ENCODE results near the gene GRIN2A.

Gene GRIN2A

DNA sequence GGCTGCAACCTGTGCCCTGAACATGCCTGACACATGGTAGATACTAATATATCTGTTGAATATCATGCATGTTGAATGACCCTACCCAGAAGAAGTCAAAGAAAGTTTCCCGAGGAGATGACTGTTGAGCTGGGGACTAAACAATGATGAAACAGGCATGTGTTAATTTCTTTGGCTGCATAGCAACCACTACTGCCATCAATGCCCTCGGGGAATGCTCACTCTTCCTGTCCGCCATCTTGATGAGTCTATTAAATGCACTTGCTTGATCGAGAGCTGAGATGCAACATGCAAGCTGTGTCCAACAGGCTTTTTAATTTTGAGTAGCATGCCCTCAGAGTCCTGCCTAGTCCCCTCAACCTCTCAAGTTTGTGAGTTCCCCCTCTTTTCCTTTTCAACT is 31.3 kb downstream of the GRIN2A start:
- no peak overlapping the region for H3K4me2 ChIP-seq (ENCODE audit: low read depth, low read length)

DNA sequence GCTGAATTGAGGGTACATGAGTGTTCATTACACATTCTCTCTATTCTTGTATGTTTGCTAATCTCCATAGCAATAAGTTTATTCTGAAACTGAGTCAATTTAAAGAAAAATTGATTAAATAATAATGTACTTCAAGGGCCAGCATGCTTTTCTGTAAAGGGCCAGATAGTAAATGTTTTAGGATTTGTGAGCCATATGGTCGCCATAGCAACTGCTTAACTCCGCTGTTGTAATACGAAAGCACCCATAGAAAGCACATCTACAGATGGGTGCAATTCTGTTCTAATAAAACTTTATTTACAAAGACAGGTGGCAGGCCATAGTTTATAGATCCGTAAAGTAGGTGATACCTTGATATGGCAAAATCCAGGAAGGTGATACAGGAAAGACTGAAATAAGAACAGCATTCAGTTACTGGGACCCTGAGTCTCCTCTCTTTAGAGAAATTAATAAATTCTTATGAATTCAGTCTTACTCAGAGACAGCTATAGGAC is 36.6 kb downstream of the GRIN2A start:
- H3K27me3 ChIP-seq (replicated peaks; ENCODE audit: insufficient read depth, low read length), result no peaks in the 10 kb centered on the region
- no peaks in the 10 kb centered on the region for H3K36me3 ChIP-seq (replicated peaks; ENCODE audit: insufficient read depth, low read length)
- no peaks in the 10 kb centered on the region for H4K20me1 ChIP-seq (ENCODE audit: insufficient read depth, low read length)
- H3K9me2 ChIP-seq (replicated peaks; ENCODE audit: insufficient read depth, low read length), result no peaks in the 10 kb centered on the region
- no peak overlapping the region for H3K9ac ChIP-seq (ENCODE audit: low read length)
- DNase-seq, result no peak
- H3K4me2 ChIP-seq (ENCODE audit: low read depth, low read length), result no peak overlapping the region
- H3K9me3 ChIP-seq (replicated peaks; ENCODE audit: insufficient read depth, low read length), result no peaks in the 10 kb centered on the region
- no peak overlapping the region for H3K4me3 ChIP-seq (ENCODE audit: low read length)
- no peak overlapping the region for H3K27ac ChIP-seq (ENCODE audit: low read length)
- no peak overlapping the region for H2AFZ ChIP-seq (ENCODE audit: low read length)
- TF ChIP-seq, protein P1, sequence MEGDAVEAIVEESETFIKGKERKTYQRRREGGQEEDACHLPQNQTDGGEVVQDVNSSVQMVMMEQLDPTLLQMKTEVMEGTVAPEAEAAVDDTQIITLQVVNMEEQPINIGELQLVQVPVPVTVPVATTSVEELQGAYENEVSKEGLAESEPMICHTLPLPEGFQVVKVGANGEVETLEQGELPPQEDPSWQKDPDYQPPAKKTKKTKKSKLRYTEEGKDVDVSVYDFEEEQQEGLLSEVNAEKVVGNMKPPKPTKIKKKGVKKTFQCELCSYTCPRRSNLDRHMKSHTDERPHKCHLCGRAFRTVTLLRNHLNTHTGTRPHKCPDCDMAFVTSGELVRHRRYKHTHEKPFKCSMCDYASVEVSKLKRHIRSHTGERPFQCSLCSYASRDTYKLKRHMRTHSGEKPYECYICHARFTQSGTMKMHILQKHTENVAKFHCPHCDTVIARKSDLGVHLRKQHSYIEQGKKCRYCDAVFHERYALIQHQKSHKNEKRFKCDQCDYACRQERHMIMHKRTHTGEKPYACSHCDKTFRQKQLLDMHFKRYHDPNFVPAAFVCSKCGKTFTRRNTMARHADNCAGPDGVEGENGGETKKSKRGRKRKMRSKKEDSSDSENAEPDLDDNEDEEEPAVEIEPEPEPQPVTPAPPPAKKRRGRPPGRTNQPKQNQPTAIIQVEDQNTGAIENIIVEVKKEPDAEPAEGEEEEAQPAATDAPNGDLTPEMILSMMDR (IDR thresholded peaks at IDR 0.05; ENCODE audit: low read length), result no peak
- TF ChIP-seq EZH2phosphoT487 (IDR thresholded peaks at IDR 0.05; ENCODE audit: low read length) (no peak), EZH2 (optimal IDR thresholded peaks at IDR 0.05; ENCODE audit: low read depth, low read length) (no peak)
- H3K4me1 ChIP-seq (ENCODE audit: low read length), result no peaks in the 10 kb centered on the region
- no peaks in the 10 kb centered on the region for H3F3A ChIP-seq (ENCODE audit: insufficient read depth, low read length)
- no peaks in the 10 kb centered on the region for H3K79me2 ChIP-seq (ENCODE audit: low read length)

More for the DNA sequence above, 31.3 kb downstream of the GRIN2A start:
- Histone ChIP-seq H3K36me3 (replicated peaks; ENCODE audit: insufficient read depth, low read length) (no peaks in the 10 kb centered on the region), H2AFZ (ENCODE audit: low read length) (no peak overlapping the region), H3K9ac (ENCODE audit: low read length) (no peak overlapping the region), H3F3A (ENCODE audit: insufficient read depth, low read length) (no peaks in the 10 kb centered on the region), H3K4me1 (ENCODE audit: low read length) (no peaks in the 10 kb centered on the region), H3K27ac (ENCODE audit: low read length) (no peak overlapping the region), H3K4me3 (ENCODE audit: low read length) (no peak overlapping the region), H3K9me3 (replicated peaks; ENCODE audit: insufficient read depth, low read length) (no peaks in the 10 kb centered on the region), H3K27me3 (replicated peaks; ENCODE audit: insufficient read depth, low read length) (no peaks in the 10 kb centered on the region), H3K9me2 (replicated peaks; ENCODE audit: insufficient read depth, low read length) (no peaks in the 10 kb centered on the region), H3K79me2 (ENCODE audit: low read length) (no peaks in the 10 kb centered on the region), H4K20me1 (ENCODE audit: insufficient read depth, low read length) (no peaks in the 10 kb centered on the region)
- DNase-seq, result no peak
- TF ChIP-seq, protein P1 (IDR thresholded peaks at IDR 0.05; ENCODE audit: low read length), result no peak
- TF ChIP-seq EZH2phosphoT487 (IDR thresholded peaks at IDR 0.05; ENCODE audit: low read length), result no peak
- TF ChIP-seq EZH2 (optimal IDR thresholded peaks at IDR 0.05; ENCODE audit: low read depth, low read length), result no peak

DNA sequence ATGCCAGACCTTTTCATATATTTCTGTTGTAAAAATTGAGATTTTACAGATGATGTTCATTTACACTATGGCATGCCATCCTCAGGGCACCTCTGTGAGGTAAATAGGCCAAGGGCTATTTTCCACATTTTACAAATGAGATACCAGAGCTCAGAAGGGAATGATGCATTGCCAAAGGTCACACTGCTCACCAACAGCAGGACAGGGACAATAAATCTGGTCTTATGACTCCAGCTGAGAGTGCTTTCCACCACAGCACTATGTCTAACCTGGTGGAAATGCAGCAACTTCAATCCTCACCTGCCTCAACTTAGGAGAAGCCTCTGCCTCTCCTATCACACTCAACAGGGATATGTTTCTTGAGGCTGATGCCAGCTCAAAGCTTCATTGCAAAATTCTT is 40.6 kb downstream of the GRIN2A start:
- Histone ChIP-seq H2AFZ (ENCODE audit: low read length) (no peak overlapping the region), H3F3A (ENCODE audit: insufficient read depth, low read length) (no peaks in the 10 kb centered on the region), H3K9ac (ENCODE audit: low read length) (no peak overlapping the region), H3K27ac (ENCODE audit: low read length) (no peak overlapping the region), H3K36me3 (replicated peaks; ENCODE audit: insufficient read depth, low read length) (no peaks in the 10 kb centered on the region), H3K9me2 (replicated peaks; ENCODE audit: insufficient read depth, low read length) (no peaks in the 10 kb centered on the region), H3K79me2 (ENCODE audit: low read length) (no peaks in the 10 kb centered on the region), H3K4me1 (ENCODE audit: low read length) (no peaks in the 10 kb centered on the region), H3K9me3 (replicated peaks; ENCODE audit: insufficient read depth, low read length) (no peaks in the 10 kb centered on the region), H3K4me3 (ENCODE audit: low read length) (no peak overlapping the region), H4K20me1 (ENCODE audit: insufficient read depth, low read length) (no peaks in the 10 kb centered on the region), H3K27me3 (replicated peaks; ENCODE audit: insufficient read depth, low read length) (no peaks in the 10 kb centered on the region), H3K4me2 (ENCODE audit: low read depth, low read length) (no peak overlapping the region)
- no peak for DNase-seq
- no peak for TF ChIP-seq EZH2 (optimal IDR thresholded peaks at IDR 0.05; ENCODE audit: low read depth, low read length)
- TF ChIP-seq EZH2phosphoT487 (IDR thresholded peaks at IDR 0.05; ENCODE audit: low read length), result no peak
- TF ChIP-seq, protein P1 (IDR thresholded peaks at IDR 0.05; ENCODE audit: low read length), result no peak
